GM21528 (cell line): Measurements from ENCODE around the gene GNG12.
"Not testable (repeated sequence)": the region's sequence is repeated elsewhere in the genome, so short reads cannot be mapped to it uniquely, and the experiment has no call there.

Experiments used
- ATAC-seq: cut with Tn5 transposase; IDR thresholded peaks from one replicate; pipeline ENCODE4 v1.9.1; 2021; ENCODE audit warnings: mild to moderate bottlenecking, moderate library complexity; ENCODE audit not compliant: unreplicated experiment, low FRiP score

GNG12 gene

GRCh38 chr1:67736750-67737149 lies 96.5 kb downstream of the GNG12 start:
- ATAC-seq, result no peak

GRCh38 chr1:67735806-67736627 lies 97.2 kb downstream of the GNG12 start:
- peak; percentile 98 for ATAC-seq

- no peak for ATAC-seq
Measured at GRCh38 chr1:67735206-67735605, 98.1 kb downstream of the GNG12 start.

GRCh38 chr1:67734323-67734690 lies 99.0 kb downstream of the GNG12 start:
- no peak for ATAC-seq

GRCh38 chr1:67733681-67734322 lies 99.5 kb downstream of the GNG12 start:
- no peak for ATAC-seq

- ATAC-seq, result no peak
Measured at GRCh38 chr1:67732750-67733151, 100.5 kb downstream of the GNG12 start.

GRCh38 chr1:67731322-67731721 lies 101.9 kb downstream of the GNG12 start:
- no peak for ATAC-seq

- ATAC-seq, result not testable (repeated sequence)
Measured at GRCh38 chr1:67730312-67730711, 103.0 kb downstream of the GNG12 start.

- ATAC-seq, result no peak
Measured at GRCh38 chr1:67729872-67730271, 103.4 kb downstream of the GNG12 start.

GRCh38 chr1:67726224-67726623 lies 107.0 kb downstream of the GNG12 start:
- no peak for ATAC-seq

- no peak for ATAC-seq
Measured at GRCh38 chr1:67724928-67725560, 108.2 kb downstream of the GNG12 start.

GRCh38 chr1:67723620-67724019 lies 109.6 kb downstream of the GNG12 start:
- ATAC-seq, result peak; percentile 59

- no peak for ATAC-seq
Measured at GRCh38 chr1:67723126-67723525, 110.1 kb downstream of the GNG12 start.

- no peak for ATAC-seq
Measured at GRCh38 chr1:67722292-67722944, 110.8 kb downstream of the GNG12 start.

- ATAC-seq, result no peak
Measured at GRCh38 chr1:67721650-67722291, 111.5 kb downstream of the GNG12 start.

GRCh38 chr1:67721112-67721511 lies 112.2 kb downstream of the GNG12 start:
- ATAC-seq, result no peak

GRCh38 chr1:67719329-67720196 lies 113.7 kb downstream of the GNG12 start:
- no peak for ATAC-seq

GRCh38 chr1:67717876-67718275 lies 115.4 kb downstream of the GNG12 start:
- no peak for ATAC-seq

- ATAC-seq, result no peak
Measured at GRCh38 chr1:67716800-67717199, 116.5 kb downstream of the GNG12 start.

GRCh38 chr1:67715819-67716218 lies 117.4 kb downstream of the GNG12 start:
- ATAC-seq, result no peak
